Stimulated activated CD4-positive, alpha-beta T cell treated with anti-CD3 and anti-CD28 coated beads, TNF-alpha, amount 100 ng/mL, for 48 hours (primary cell): Measurements from ENCODE around the gene SMYD3.
"Not testable (repeated sequence)": the region's sequence is repeated elsewhere in the genome, so short reads cannot be mapped to it uniquely, and the experiment has no call there.

Experiments
- DNase-seq, 3 donors: peaks; one replicate each; pipeline ENCODE4 v3.0.0-alpha.2; 2020; ENCODE audit warnings: low read depth in 3 of 3

Gene SMYD3

DNA sequence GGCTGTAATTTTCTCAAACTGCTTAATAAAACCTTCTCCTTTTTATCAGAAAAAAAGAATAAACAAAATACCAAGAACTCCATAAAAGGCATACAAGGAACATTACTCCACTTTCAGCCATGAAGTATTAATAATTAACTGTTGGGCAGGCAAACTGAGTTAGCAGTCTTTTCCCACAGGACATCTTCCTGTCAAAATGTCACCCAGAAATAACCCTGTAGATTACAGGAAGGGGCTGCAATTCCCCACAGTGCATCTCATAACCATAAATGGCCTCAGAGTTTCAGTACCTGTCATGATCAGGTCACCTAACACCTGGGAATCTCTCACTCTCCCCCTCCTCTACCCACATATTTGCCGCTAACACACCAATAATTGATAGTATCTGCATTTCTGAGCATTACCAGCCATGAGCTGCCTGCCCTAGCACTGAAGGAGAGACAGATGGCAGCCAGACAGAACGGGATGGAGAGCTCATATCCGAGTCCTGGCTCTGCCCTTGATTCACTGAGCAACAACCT, 475.0 kb downstream of the SMYD3 start:
- no peak for DNase-seq

DNA sequence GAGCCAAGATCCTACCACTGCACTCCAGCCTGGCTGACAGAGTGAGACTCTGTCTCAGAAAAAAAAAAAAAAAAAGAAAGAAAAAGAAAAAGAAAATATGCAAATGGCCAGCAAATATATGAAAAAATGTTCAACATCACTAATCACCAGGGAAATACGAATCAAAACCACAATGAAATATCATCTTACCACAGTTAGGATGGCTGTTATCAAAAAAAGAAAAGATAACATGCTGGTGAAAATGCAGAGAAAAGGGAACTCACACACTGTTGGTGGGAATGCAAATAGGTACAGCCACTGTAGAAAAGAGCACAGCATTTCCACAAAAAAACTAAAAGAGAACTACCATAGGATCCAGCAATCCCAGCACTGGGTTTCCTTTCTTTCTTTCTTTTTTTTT, 477.5 kb downstream of the SMYD3 start:
- DNase-seq = no peak

DNA sequence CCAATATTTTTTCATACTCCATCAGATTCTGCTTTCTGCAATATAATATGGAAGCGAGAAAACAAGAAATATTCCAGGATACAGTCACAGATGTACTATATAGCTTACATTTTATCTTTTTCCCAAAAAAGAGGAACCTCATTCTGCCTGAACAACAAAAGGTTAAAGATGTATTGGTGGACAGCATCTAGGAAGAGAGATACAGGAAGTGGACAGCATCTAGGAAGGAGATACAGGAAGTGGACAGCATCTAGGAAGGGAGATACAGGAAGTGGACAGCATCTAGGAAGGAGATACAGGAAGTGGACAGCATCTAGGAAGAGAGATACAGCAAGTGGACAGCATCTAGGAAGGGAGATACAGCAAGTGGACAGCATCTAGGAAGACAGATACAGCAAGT, 483.0 kb downstream of the SMYD3 start:
- DNase-seq = not testable (repeated sequence)

DNA sequence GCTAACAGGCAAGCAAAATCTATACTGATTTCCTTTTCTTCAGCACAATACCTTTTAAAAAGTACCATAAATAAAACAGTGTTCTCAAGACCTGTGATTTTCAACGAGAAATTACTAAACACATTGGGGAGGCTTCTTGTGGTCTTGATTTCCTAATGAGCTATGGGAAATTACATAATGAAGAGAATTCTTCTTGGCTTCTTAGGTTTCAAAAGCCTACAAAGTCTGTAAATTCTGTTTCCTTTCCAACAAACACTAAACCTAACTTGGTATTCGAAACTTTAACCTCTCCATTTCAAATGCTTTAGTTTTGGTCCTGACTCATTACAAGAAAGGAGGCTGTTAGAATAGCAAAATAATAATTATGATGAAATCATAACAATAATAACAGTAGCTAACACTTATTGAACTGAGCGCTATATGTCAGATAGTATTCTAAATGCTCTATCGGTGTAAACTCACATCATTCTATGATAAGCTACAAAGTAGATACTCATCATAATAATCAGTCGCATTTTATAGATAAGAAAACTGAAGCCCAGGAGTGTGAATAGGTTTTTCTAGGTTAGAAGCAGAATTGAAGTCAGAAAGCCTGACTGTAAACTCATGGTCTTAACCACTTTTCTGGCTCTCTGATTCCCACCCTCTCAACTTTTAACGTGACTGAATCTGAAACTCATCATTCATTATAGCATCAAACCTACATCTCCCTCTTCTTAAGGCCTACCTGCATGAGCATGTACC, 486.7 kb downstream of the SMYD3 start:
- no peak for DNase-seq

DNA sequence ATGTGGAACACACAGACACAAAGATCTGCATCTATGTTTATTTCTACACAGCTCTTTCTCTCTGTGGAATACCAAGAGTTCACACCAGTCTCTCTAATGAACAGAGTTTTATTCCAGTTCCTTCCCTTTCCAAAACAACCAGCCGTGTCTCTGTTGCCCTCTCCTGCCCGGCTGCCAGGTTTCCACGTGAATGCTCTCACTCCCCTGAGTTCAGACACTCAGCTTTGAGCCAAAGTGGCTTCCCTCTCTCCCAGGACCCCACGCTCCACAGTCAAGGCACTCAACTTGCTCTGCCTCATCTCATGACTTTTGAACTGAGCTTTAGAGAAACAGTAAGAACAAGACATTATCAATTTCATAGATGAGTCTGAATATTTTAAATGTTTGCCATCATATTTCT, 488.9 kb downstream of the SMYD3 start:
- DNase-seq = no peak

DNA sequence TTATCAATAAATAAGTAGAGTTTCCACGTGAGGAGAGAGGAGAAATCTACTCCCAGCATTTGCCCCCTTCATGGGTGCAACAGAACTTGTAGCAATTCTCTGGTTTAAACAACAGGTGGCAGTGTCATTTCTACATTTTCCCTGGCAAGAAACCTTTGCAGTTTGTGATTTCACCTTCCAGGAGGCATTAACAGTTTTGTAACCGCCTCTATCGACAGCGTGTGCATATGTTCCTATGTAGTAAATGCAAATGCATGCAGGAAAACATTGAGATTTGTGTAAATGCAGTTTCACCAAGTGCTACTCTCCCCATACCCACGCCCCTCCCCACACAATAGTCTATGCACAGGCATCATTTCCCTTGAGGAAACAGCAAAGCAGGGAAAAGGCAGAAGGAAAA, 494.7 kb downstream of the SMYD3 start:
- no peak for DNase-seq

DNA sequence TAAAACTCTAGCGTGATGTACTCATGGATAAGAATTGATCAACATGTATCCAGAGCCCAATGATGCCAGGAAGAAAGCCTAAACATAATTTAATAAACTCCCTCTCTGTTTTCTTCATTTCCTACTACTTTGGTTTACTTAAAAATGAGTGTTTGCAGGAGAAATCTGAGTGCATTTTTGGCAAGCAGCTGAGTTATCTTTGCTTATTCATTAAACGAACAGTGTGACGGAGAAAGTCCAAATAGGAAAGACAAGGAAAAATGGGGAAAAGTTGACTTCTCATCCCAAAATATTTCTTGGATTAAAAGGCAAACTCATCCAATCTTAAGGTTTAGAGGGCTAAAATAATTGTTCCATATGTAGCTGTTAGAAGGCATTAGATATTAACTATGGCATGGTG, 496.7 kb downstream of the SMYD3 start:
- DNase-seq = no peak

DNA sequence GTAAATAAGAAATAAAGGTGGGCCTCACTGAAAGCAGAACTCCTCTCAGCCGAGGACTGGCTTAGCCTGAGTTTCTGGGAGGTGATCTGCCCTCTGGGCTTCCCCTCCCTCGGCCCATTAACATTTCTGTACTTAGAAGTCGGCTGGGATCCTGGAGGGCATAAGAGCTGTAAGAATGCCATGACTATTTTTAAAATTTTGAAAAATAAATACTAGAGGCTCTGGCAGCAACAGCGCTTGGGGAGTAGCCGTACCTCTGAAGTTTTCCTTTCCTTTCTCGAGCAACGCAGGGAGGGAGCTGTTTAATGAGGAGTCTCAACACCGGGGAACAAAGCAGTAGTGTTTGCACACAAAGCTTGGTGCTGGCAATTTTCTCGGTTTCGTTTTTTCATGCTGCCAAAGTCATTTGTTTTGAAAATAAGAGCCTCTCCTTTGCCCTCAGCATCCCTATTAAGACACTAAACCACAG, 498.7 kb downstream of the SMYD3 start:
- no peak for DNase-seq

DNA sequence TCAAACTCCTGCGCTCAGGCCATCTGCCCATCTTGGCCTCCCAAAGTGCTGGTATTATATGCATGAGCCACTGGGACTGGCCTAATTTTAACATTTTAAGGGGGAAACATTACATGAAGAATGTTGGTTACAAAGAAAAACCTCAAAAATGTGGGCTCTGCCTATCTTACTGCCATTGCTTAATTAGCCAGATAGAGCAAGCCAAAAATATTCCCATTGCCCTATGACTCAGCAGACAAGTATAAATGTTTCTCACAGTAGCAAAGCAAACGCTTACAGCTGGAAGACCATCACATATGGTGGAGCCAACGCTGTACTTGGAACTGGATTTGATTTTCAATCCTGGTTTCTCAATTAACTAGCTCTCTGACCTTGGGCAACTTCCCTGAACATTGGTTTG, 502.0 kb downstream of the SMYD3 start:
- DNase-seq = no peak

DNA sequence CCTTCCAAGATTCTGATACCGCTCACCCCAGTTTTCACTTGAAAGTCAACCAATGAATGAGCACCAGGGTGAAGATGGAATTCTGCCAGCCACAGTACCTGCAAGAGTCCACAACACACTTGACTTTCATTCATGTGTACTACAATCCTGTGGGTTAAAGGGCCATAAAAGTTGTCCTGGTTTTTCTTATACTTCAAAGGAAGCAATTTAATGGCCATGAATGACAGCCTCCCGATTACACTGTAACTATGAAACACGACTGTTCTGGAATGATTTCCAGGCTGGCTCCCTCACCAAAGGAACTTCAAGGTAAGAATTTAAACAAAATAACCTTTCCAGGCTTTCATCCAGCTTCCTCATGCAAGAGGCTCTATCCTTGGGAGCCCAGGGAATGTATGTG, 502.8 kb downstream of the SMYD3 start:
- DNase-seq = no peak

DNA sequence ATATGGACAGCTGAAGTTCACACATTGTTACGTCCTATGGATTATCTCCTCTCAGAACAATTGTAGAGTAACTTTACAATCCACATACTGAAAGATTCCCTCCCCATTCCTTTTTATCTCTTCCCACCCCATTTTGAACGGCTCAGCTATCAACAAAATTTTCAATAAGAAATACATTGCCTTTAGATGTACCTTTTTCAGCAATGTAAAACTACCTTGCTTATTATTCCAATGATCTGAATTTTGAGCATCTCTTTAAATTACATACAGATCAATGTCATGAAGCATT, 503.7 kb downstream of the SMYD3 start:
- DNase-seq = no peak

DNA sequence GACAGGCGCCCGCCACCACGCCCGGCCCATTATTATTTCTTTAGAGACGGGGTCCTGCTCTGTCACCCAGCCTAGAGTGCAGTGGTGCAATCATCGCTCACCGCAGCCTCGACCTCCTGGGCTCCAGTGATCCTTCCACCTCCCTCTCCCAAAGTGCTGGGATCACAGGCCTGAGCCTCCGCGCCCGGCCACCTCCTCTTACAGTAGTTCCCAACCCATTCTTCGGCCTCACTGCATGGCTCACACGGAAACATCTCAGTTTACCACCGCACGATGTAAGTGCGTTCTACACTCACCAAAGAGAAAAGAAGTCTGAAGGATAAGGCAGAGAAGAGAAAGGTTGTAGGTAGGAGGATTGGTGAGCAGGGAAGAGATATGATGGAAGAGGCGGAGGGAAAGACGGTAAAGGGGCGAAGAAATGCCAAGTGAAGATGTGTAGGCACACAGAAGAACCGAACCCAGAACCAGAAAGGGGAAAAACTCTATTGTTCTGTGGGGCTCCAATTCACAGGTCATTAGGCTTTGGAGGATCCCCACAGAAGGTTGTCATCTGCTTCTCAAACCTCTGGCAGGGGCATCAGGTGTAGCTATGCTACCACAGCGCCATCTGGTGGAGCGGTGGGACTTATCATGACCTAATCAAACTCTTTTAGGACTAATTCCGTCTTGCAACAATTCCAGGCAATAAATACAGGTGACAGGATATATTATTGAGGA, 504.2 kb downstream of the SMYD3 start:
- peak; percentile 69 to 84 (median 72) for DNase-seq

DNA sequence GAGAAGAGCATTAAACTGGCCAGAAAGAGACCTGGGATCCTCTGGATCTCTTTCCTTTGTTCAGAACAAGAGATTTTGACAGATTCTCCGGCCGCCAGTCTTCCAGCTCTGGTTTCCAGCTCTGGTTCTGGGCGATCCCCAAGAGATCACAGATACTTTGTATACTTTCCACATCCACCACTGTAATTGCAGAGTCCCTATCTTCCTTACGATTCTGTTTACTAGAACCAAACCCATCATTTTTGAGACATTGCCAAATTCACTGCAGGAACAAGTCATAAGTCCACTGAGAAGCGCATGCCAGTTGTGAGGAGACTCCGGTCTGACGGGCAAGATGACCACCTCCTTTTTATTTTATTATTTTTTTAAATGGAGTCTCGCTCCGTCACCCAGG, 505.2 kb downstream of the SMYD3 start:
- DNase-seq = no peak

DNA sequence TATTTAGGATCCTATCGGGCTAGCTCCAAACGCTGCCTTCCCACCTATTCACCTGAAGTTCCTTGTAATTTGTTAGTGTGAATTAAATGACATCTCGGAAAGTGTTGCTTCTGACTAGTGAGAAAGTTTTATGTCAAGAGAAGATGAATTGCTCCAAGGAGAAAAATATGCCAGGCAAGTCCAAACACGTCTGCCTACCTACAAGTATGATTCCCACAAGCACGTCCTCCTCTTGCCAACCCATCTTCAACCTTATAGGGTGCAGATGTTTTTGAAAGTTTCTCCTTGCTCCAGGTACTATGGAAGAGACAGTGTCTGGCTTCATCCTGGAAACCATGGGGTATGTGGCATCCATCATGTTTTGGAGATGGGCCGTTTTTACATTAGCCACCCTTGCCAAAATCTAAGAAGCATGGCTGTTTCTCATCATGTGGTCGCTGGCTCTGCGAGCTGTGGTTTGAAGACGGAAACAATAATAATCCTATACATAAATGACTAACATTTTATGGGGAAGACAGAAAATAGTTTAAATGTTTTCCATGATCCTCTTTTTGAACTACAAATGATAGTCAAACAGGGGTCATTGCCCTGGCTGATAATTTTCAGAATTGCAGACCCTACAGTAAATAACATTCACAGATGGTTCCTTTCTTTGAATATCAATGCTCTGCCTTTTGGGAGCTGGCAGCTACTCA, 505.8 kb downstream of the SMYD3 start:
- DNase-seq = no peak

DNA sequence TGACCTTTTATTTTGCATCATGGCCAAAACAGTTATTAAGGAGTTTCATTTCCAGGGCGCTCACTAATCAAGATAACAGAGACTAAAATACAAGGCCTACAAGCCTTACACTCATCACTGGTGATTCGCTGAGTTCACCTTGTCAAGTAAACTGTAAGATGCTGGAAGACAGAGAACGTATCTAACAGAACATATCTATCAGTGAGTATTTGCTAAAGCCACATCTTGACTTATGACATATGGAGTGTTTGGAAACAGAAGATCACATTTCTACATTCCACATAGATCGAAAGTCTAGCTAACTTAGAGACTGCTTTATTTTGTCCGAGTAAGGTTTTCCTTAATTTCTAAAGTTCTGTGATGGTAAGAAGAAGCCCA, 506.5 kb downstream of the SMYD3 start:
- DNase-seq = no peak

DNA sequence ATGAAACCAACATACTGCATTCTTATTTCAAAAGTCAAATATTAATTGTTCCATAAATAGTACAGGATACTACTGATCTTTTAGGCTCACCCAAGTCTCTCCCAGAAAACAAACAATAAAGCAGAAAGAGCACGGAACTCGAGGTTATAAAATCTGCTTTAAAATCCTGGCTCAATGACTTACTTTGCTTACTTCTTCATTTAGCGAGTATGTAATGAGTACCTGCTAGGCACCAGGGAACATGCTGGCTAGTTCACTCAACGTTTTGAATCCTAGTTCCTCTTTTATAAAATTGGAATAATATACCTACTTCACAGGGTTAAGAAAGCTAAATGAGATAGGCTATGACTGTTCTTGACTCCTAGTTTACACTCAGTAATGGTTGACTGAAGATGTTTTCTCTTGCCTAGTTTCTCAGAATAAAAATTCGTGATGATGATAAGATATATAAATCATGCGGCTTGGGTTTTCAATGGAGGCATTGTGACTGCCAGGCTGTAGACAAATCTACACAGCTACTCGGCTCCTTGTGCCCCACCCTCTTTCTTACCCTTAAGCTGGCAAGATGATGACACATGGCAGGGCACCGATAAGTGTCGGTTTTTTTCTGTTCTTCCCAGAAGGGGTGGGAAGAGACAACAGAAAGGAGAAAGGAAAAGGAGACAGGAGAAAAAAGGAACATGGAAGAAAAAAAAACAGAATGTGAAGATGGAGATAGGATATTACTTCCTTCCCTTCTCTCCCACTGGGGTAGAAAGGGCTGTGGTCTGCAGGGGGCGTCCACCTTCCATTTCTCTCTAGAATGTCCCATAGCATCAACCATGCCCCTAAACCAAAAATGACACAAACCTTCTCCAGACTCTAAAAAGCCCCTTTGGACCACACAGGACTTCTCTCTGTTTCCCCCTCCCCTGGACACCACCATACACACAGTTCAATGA, 507.1 kb downstream of the SMYD3 start:
- no peak for DNase-seq

DNA sequence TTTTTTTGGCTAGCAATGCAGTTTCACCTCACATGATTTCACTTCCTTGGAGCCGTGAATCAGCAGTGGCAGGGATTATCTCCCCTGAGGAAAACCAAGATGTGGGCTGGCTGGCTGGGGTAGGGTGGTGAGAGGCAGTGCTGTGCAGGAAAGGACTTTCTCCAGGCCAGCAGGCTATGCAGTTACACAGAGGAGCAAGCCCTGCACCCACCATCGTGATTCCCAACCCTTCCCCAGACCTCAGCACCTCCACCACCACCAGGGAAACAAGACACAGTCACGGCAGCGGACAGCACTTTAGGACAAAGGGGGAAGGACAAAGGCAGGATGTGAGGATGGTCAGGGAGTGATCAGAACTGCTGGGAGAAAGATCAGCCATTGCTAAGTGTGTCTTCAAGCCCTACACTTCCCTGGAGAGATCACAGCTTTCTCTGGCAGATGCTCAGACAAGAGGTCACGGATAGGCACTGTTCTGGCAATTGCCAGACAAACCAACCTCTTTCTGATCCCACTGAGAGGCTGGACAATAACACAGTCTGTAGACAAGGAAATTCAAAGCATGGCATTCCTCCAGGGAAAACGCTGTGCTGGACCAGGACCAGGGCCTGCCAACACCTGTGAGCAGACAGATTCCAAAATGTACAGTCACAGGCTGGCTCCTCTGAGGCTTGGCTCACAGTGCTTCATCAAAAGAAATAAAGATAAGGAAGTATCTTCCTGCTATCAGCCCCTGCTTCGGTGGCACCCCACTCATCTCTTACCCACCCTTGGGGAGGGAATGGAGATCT, 509.4 kb downstream of the SMYD3 start:
- DNase-seq = no peak

DNA sequence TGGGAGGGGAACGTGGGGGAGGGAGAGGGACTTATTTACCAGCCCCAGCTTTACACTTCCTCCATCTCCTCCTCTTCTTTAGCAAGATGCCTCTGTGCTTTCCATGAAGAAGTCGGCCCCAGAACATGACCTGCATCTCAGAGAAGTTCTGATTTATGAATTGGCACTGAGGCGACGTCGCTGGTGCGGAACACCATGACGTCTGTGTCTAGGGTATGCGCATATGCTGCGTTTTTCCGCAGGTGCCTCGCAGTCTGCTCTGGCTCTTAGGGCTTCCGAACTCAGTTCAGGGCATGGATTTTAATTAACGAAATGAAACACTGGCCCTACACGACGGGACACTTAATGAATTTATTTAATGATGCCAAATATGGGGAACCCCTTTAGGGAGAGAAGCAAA, 510.3 kb downstream of the SMYD3 start:
- no peak for DNase-seq

DNA sequence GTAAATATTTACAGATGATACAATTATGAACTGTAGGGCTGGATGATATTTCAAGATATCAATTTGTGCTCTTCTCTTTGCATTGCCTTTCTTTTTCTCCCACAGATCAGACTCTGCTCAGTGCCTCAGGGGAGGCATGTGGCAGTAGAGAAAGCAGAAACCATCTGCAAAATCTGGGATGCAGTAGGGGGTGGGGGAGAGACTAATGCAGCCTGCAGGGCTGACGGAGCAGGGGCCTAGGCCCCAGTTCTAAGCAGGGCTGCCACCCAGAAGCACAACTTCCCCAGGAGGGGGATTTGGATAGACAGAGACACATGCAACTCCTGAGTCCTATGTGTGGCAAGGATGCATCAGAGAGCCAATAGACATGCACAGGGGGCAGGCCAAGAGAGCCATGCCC, 511.6 kb downstream of the SMYD3 start:
- DNase-seq = no peak

DNA sequence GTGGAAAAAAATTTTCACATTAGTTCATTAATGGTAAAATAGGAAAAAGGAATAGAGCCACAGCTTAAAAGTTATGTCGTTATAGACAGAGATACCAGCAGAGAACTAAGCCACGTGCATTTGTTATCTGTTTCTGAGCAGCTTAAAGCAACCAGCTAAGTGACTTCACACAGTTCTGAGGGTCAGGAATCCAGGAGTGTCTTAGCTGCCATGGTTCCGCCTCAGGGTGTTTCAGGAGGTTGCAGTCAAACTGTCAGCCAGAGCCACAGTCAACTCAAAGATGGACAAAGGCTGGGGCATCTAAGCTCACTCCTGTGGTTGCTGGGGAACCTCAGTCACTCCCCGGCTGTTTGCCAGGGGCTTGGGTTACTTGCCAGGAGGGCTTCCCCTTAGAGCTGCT, 515.8 kb downstream of the SMYD3 start:
- no peak for DNase-seq
